GM19467 (cell line): Measurements from ENCODE around the gene DDX20.
A peak's percentile ranks its signal among the peaks of the same experiment; 100 is the strongest.
"Not testable (repeated sequence)": the region's sequence is repeated elsewhere in the genome, so short reads cannot be mapped to it uniquely, and the experiment has no call there.

Experiments used
- ATAC-seq: cut with Tn5 transposase; IDR thresholded peaks from one replicate; pipeline ENCODE4 v1.9.1; 2021; ENCODE audit warnings: mild to moderate bottlenecking, moderate library complexity; ENCODE audit not compliant: unreplicated experiment

Gene DDX20

DNA sequence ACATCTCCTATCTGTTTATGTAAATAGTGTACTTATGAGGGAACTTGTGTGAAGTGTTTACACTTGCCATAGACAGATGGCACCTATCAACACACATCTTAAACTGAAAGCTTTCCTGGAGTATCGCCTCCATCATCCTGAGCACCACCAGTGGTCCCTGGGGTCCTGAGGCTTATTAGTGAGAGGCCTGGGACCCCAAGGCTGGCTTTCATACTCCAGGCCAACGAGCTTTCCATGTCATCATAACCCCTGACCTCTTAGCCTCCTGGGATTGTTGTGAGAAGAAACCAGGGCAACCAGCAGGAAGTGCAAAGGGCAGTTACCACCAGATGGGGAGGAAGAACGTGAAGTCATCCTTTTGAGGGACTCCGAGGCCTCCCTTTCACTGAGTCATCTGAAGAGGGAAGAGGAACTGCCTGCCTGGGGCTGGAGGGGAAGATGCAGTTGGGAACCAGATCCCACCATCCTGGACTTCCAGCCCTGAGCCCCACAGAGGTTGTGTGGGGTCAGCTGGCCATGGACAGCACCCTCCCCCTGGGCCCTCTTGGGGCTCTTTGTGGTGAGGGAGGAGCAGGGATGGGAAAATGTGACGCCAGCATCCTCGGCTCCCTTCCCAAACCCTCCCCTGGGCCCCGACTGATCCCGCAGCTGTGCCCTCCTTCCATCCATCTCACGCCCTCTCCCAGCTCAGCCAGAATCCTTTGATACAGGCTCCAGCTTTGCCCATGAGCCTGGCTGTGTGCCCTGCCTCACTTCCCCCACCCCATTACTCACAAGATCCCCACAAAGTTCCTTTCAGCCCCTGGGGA, 22.3 kb upstream of the DDX20 start:
- no peak for ATAC-seq

- no peak for ATAC-seq
Observed at GRCh38 chr1:111733992-111734341, 21.7 kb upstream of the DDX20 start.

GRCh38 chr1:111734426-111734825, 21.3 kb upstream of the DDX20 start:
- no peak for ATAC-seq

DNA sequence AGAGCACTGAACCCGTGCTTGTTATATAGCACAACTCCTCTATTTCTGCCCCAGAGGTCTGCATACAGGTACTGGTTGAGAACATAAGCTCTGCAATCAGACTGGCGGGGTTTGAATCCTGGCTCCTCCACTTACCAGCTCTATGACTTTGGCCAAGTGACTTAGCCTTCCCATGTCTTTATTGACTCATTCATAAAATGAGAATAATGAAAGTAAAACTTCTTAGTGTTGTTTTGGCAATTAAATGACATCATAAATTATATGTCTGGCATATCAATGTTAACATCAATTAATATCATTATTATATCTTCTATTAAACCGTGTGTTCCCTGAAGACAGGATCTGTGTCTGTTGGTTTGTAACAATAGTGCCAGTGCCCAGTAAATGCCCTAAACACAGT, 20.8 kb upstream of the DDX20 start:
- ATAC-seq = no peak

GRCh38 chr1:111735321-111735720, 20.4 kb upstream of the DDX20 start:
- no peak for ATAC-seq

DNA sequence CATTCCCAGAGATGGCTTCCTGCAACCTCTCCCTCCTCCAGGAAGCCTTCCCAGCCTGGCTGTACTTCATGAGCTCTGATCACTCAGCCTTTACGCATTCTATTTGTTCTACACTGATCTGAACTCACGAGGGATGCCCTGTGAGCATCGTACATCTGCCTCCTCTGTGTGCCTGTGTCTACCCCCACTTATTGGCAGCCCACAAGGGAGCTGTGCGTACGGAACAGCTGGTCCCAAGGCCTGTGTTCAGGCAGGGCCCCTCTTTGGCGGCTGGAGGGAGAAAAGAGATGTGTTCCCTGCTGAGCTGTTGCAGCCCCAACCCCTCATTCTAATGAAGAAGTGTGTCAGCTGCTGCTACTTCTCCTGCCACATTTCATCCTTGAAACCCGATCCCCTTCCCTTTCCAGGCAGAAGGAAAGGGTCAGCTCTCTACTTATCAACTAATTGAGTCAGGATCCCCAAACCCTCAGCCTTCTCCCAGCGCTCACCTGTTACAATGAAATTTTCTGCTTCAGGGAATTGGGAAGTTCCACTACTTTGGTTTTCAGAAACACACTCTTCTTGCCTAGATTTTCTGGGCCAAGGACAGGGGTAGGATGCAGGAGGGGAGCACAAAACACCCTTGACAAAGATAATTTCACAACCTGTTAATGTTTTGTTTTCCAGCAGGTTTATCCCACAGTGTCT, 19.7 kb upstream of the DDX20 start:
- ATAC-seq = no peak

GRCh38 chr1:111736548-111737215, 19.0 kb upstream of the DDX20 start:
- no peak for ATAC-seq

GRCh38 chr1:111737216-111738132, 18.2 kb upstream of the DDX20 start:
- ATAC-seq = no peak

GRCh38 chr1:111738133-111738435, 17.6 kb upstream of the DDX20 start:
- no peak for ATAC-seq

- peak; percentile 35 for ATAC-seq
Observed at GRCh38 chr1:111738436-111739193, 17.1 kb upstream of the DDX20 start.

- peak; percentile 81 for ATAC-seq
Observed at GRCh38 chr1:111739194-111739924, 16.3 kb upstream of the DDX20 start, which contains the start of gene INKA2. Gene INKA2 (minus strand): TSS chr1:111739395. CDS start chr1:111739242, 153 bp downstream.

- no peak for ATAC-seq
Observed at GRCh38 chr1:111739925-111740765, 15.6 kb upstream of the DDX20 start.

DNA sequence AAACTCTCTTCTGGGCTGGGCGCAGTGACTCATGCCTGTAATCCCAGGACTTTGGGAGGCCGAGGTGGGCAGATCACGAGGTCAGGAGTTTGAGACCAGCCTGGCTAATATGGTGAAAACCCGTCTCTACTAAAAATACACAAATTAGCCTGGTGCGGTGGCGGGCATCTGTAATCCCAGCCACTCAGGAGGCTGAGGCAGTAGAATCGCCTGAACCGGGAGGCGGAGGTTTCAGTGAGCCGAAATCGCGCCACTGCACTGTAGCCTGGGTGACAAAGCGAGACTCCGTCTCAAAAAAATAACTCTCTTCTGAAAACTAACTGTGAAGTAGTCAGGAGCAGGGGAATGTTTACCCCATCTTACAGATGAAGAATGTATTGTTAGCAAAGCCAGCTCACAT, 13.4 kb upstream of the DDX20 start:
- ATAC-seq = not testable (repeated sequence)

- ATAC-seq = no peak
Observed at GRCh38 chr1:111742938-111743549, 12.7 kb upstream of the DDX20 start.

DNA sequence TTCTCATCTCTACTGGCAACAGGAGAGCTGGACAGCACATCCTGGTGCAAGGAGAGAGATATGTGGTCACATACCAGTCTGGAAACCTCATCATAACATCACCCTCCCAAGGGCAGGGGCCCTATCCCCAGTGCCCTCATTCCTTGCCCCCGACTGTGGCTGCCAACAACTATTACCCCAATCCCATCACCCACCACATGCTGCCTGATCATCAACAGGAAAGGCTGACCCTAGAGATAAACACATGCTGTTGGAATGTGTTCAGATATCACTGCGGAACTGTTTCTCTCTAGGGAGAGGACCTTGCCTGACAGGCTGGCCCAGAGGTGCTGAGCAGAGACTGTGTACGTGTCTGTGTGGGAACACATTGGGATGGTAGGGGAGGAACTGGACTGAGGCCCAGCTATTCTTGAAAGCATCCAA, 12.0 kb upstream of the DDX20 start:
- no peak for ATAC-seq

- no peak for ATAC-seq
Observed at GRCh38 chr1:111745675-111746613, 9.8 kb upstream of the DDX20 start.

GRCh38 chr1:111746614-111746999, 9.1 kb upstream of the DDX20 start:
- no peak for ATAC-seq
